ENCODE results near the gene TSPAN9.

Gene TSPAN9

DNA sequence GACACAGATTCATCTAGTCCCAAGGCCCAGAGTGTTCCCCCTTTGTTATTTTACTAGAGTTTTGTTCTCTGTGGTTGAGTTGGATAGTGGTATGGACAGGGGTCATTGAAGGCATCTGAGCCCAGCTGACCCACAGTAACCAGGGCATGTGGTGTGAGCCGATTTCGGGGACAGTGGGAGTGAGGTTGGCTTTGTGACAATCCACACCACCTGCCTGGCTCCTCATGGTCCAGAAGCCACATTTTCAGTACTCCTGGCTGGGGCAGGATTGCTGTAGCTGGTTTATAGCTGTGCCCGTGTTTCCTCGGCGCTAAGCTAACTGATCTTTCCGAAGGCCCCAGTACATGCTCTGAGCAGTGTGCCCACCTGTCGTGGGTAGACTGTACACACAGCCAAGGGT lies 116.0 kb downstream of the TSPAN9 start:
- DNase-seq, result no peak

- no peak for DNase-seq
Measured at GRCh38 chr12:3193755-3194154, 116.6 kb downstream of the TSPAN9 start.

DNA sequence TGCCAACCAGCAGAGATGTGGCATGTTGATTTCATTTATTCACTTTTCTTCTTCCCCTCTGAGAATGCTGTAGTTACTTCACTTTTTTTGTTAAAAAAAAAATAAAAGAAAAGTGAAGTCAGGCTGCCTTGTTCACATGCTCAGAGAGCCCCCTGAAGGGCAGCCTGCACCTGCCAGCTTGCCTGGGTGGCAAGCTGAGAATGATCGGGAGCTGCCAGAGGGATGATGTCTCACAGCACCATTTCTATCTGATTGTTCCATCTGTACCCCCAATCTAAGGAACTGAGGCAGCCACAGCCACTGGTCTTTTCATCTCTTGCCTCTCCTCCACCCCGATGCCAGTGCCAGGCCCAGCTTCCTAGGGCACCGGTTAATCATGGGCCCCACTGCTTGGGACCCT lies 118.2 kb downstream of the TSPAN9 start:
- no peak for DNase-seq

GRCh38 chr12:3195859-3196483 lies 118.8 kb downstream of the TSPAN9 start:
- DNase-seq, result no peak

- no peak for DNase-seq
Measured at GRCh38 chr12:3196488-3196887, 119.3 kb downstream of the TSPAN9 start.

- DNase-seq, result no peak
Measured at GRCh38 chr12:3197131-3197818, 120.1 kb downstream of the TSPAN9 start.

DNA sequence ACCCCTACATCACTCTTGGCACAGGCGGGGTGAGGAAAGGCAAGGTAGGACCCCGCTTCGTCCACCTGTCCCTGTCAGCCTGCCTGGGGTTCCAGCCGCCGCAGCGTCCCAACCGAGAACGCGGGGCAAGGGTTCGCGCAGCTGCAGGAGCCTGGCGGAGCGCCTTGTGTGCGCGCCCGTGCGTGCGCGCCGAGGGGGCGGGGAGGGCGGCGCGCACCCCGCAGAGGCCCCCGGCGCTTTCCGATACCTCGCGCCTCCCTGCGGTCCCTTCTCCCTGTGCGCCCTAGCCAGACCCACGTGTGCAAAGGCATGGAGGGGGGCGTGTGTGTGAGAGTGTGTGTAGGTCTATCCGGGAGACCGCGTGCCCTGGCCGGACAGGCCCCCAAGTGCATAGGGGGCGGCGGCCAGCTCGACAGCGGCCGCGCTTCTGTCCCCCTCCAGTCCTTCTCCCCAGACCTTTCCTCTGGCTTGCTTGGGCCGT lies 122.4 kb downstream of the TSPAN9 start:
- DNase-seq, result no peak

- peak; percentile 50 for DNase-seq
Measured at GRCh38 chr12:3200032-3200617, 122.9 kb downstream of the TSPAN9 start.

GRCh38 chr12:3200814-3201233 lies 123.6 kb downstream of the TSPAN9 start:
- DNase-seq, result no peak

- no peak for DNase-seq
Measured at GRCh38 chr12:3201339-3202051, 124.3 kb downstream of the TSPAN9 start.

DNA sequence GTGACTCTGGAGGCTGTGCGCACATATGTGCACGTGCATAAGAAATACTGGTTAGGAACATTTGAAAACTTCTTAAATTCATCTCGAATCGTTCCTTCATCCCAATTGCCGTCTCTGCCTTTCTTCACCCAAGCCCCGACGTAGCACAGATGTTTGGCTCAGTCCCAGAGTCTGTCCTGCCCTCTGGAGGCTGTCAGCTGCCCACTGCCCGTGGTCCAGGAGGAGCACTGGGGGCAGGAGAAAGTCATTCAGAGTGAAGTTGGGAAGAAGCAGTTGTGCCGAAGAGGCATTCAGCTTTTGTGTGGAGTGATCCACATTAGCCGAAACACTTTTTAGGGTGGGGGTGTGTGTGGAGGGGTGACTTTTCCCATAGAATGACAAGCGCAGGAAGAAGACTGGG lies 124.9 kb downstream of the TSPAN9 start:
- DNase-seq, result no peak

- DNase-seq, result no peak
Measured at GRCh38 chr12:3202734-3203446, 125.7 kb downstream of the TSPAN9 start.

DNA sequence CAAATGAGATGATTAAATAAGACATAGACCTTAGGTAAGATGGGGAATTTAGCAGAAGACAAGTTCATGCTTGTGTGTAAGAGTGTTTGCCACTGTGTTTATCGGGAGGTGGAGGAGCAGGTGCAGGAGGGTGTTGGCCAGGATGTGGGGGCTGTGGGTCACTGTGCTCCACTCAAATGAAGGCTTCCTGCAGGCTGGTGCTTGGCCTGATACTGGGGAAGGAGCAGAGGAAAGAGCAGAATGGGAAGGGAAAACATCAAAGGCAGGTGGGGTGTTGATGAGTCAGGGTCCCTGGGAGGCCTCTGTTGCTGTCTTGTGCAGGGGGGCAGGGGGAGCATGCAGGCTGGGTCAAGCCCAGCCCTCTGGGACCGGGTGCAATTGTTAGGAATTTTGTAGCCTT lies 126.5 kb downstream of the TSPAN9 start:
- DNase-seq, result no peak

GRCh38 chr12:3204143-3204542 lies 127.0 kb downstream of the TSPAN9 start:
- no peak for DNase-seq

- no peak for DNase-seq
Measured at GRCh38 chr12:3204730-3205531, 127.8 kb downstream of the TSPAN9 start.

DNA sequence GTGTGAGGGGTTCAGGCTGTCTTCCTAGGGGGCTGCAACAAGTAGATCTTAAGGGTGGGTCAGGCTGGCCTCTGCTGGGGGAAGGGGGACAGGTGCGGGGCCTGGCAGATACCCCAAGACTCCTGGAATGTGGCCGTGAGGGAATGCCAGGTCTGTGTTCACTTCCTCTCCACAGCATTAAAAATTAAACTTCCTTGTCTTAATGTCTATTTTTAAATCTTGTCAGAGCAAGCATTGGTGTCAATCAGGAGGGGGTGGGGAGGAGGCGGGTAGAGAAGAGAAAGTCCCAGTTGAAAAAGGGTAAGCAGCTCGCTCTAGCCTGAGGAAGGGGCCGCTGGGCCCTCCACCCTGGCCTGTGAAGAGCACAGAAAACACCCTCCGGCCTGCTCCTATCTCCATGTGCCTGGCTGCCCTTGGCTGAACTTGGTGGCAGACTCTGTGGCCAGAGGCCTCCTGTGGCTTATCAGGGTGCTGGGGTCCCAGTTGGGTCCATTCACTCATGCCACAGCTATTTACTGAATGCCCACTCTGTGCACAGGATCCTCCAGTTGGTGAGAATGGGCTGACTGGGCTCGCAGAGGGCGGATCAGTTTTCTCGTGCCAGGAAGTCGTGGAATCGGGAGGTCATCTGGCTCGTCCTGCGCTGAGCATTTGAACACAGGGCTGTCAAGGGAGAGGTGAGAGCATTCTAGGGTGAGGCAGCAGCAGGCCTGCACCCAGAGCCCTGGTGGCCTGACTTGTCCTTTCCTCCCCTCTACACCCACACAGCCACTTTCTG lies 128.8 kb downstream of the TSPAN9 start:
- DNase-seq, result no peak

- DNase-seq, result no peak
Measured at GRCh38 chr12:3206536-3207072, 129.4 kb downstream of the TSPAN9 start.

- DNase-seq, result no peak
Measured at GRCh38 chr12:3207175-3207574, 130.0 kb downstream of the TSPAN9 start.

DNA sequence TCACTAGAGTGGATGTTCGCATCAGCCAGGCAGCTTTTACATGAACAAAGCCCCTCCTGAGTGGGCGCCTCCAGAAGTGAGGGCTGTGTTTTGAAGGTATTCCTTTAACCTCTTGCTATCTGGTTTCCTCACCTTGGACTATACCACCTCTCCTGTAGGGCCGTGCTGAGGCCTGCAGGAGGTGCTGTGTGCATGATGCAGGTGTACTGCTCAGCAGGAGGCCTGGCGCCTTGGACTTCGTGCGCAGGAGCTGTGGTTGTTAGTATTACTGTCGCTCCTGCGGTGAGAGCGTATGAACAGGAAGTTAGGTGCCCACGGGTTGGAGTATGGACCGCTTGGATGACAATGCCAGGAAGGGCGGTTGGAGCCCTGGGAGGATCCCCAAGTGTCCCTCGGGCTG lies 130.7 kb downstream of the TSPAN9 start:
- DNase-seq, result no peak

DNA sequence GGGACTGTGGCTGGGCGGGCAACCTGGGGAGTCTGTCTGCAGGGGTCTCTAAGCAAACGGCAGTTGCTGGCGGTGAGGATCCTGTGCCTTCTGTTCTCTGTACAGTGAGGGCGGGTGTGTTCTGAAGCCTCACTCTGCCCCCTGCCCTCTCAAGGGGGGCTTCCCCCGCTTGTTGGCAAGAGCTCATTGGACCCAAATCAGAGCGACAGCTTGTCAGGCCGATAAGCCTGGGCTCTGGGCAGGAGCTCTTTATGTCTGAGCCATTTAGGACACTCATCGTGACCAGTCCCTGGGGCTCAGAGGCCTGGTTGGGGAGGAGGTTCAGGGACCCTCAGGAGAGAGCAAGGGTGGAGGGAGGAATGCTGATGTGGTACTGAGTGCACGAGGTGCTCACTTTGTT lies 136.0 kb downstream of the TSPAN9 start:
- no peak for DNase-seq

- no peak for DNase-seq
Measured at GRCh38 chr12:3213768-3214167, 136.6 kb downstream of the TSPAN9 start.

All from amniotic stem cell (primary cell).